Ectodermal cell (in vitro differentiated cells): ENCODE data around the gene PTPRG.

Source experiments
- H3K27ac ChIP-seq: 2 replicates; pipeline ENCODE4 v1.7.0; 2013; ENCODE audit warnings: mild to moderate bottlenecking, low read depth, low read length; ENCODE audit not compliant: insufficient read depth, poor library complexity, severe bottlenecking
- H3K27me3 ChIP-seq: 2 replicates; pipeline ENCODE4 v1.7.0; 2013; ENCODE audit warnings: mild to moderate bottlenecking, low read length; ENCODE audit not compliant: insufficient read depth, control insufficient read depth, poor library complexity, severe bottlenecking
- H3K36me3 ChIP-seq: one replicate; pipeline ENCODE4 v1.7.0; 2013; ENCODE audit warnings: low read length; ENCODE audit not compliant: control insufficient read depth, insufficient read depth
- H3K4me1 ChIP-seq: one replicate; pipeline ENCODE4 v1.7.0; 2013; ENCODE audit warnings: low read length; ENCODE audit not compliant: control insufficient read depth, insufficient read depth
- H3K4me3 ChIP-seq: 2 replicates; pipeline ENCODE4 v1.7.0; 2013; ENCODE audit warnings: low read depth, low read length, control low read depth; ENCODE audit not compliant: insufficient read depth
- H3K9me3 ChIP-seq: 2 replicates; pipeline ENCODE4 v1.7.0; 2013; ENCODE audit warnings: mild to moderate bottlenecking, low read length, moderate library complexity; ENCODE audit not compliant: control insufficient read depth
- WGBS, 2 experiments: methylation state at CpG; one replicate each; pipeline ENCODE4 v1.1.7; 2013; ENCODE audit warnings: missing lambda C conversion rate in 2 of 2; 5-methylcytosine and 5-hydroxymethylcytosine counted together

Gene PTPRG

DNA sequence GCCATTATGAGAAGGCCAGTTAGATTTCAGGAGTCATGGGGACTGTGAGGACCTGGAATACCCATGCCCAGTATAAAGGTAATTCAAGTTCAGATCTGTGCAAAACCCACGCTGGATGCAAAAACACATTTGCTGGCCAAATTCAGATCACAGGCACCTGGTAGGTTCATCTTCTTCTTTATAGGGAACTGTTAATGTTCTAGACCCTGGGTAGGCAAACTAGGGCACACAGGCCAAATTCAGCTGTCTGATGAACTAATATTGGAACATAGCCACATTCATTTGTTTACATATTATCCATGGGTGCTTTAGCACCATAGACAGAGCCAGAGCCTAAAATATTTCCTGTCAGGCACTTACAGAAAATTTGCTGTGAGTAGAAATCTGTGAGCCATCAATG is 241.4 kb downstream of the PTPRG start:
- peaks cover 14% of the 10 kb centered on the region for H3K4me1 ChIP-seq
- 92 to 100% methylated on average over 1 of the region's 1 CpG for WGBS, 2 experiments
- H3K36me3 ChIP-seq, result no peaks in the 10 kb centered on the region
- no peaks in the 10 kb centered on the region for H3K27me3 ChIP-seq
- no peaks in the 10 kb centered on the region for H3K9me3 ChIP-seq
- H3K4me3 ChIP-seq, result no peak overlapping the region
- H3K27ac ChIP-seq, result no peak overlapping the region

DNA sequence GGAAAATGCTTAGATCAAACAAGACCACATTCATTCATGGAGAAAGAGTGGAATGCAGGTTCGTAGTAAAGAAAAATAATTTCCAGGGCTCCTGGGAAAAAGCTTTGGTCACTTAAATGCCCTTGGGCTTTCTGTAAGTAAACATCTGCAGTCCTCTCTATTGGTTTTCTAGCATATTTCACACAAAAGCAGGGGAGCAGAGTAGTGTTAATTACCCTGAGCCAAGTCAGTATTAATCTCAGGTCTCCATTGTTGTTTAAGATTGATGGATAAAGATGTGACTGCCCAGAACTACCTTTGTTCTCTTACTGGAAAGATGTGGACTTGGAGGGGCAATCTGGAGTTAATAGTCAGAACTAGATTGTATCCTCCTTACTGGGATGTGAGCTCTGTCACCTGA is 242.6 kb downstream of the PTPRG start:
- Histone ChIP-seq H3K9me3 (no peaks in the 10 kb centered on the region), H3K4me1 (peaks cover 19% of the 10 kb centered on the region), H3K4me3 (no peak overlapping the region), H3K27me3 (no peaks in the 10 kb centered on the region), H3K27ac (no peak overlapping the region), H3K36me3 (no peaks in the 10 kb centered on the region)
- 90 to 96% methylated on average over 1 of the region's 1 CpG for WGBS, 2 experiments

DNA sequence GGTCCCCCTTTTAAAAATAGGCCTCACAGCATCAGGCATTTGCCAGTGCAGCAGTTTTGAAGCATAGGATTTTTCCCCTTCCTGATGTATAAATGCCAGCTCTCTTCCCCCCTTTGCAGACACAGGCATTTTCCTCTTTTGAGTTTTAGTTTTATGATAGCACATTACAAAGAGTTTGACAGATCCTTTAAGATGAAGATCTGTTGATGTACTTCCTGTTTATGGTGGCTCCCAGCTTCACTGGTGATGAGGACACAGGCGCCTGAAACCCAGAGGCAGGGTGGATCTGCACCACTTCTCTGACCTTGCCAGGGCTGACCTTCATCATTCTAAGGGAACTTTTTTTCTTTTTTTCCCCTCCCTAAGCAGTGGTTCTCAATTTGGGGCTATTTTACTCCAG is 243.4 kb downstream of the PTPRG start:
- Histone ChIP-seq H3K4me1 (peaks cover 19% of the 10 kb centered on the region), H3K27ac (no peak overlapping the region), H3K36me3 (no peaks in the 10 kb centered on the region), H3K9me3 (no peaks in the 10 kb centered on the region), H3K4me3 (no peak overlapping the region), H3K27me3 (no peaks in the 10 kb centered on the region)
- WGBS, 2 experiments, result 86 to 100% methylated on average over 1 of the region's 1 CpG

DNA sequence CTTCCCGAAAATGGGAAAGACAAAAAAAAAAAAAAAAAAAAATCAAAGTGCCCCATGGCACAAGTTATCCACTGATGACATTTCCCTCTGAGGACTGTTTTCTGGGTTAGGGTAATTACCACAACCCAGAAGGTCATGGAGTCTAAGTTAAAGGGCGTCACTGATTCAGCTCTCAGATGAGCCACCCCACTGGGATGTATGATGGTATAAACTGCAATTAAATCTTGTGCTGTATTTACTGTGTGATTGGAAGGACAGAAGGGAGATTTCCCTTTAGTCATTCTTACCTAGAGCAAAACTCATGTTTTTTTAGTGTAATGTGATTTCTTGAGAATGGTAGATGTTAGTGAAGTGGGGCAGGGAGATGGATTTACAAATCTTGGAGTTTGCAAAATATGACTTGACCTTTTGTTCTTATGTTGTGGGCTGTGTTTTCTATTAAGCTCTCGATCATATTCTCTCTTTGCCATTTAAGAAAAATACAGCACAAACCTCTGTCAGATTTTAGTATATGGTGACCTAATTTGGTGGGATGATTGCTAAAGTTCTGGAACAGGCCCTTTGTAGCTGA is 244.2 kb downstream of the PTPRG start:
- Histone ChIP-seq H3K36me3 (no peaks in the 10 kb centered on the region), H3K27ac (no peak overlapping the region), H3K9me3 (no peaks in the 10 kb centered on the region), H3K4me3 (no peak overlapping the region), H3K4me1 (peaks cover 19% of the 10 kb centered on the region), H3K27me3 (no peaks in the 10 kb centered on the region)
- 95 to 97% methylated on average over 2 to 3 of the region's 3 CpGs for WGBS, 2 experiments

DNA sequence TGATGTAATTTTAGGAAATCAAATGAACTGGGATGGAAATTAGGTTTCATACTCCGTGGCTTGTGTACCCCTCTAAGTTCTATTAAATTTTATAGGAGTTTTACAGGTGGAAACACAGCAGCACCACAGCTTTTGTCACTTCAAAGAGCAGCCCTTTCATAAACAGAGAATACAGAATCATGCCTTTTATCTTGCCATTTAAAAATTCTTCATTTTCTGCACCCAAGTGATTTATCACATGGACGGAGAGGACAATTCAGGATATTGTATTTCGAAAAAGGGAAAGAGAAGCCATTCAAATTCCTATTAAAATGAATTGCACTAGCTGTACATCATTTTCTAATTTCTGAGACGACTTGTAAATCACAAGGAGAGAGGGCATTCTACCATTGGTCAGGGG is 245.4 kb downstream of the PTPRG start:
- Histone ChIP-seq H3K27ac (no peak overlapping the region), H3K9me3 (no peaks in the 10 kb centered on the region), H3K36me3 (no peaks in the 10 kb centered on the region), H3K27me3 (no peaks in the 10 kb centered on the region), H3K4me1 (peaks cover 19% of the 10 kb centered on the region), H3K4me3 (no peak overlapping the region)
- WGBS, 2 experiments, result 100% methylated on average over 4 of the region's 4 CpGs

DNA sequence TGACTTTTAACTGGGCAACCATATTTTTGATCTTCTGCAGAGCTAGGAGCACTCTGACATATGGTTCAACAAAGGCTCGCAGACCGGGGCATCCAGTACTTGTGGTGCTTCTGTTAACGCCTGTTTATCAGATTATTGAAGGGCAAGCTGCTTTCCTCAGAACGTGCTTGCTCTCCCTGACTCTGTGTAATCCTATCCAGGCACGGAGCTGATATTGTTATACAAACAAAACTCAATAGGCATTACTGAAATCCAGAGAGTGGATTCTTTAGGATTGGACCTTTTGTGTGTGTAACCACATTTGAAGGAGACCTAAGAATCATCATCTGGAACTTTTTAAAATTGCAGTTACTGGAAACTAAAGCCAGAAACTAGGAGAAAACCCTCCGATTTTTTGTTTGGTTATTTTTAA is 246.5 kb downstream of the PTPRG start:
- H3K9me3 ChIP-seq, result no peaks in the 10 kb centered on the region
- H3K36me3 ChIP-seq, result no peaks in the 10 kb centered on the region
- 54 to 57% methylated on average over 6 of the region's 6 CpGs for WGBS, 2 experiments
- no peaks in the 10 kb centered on the region for H3K27me3 ChIP-seq
- no peak overlapping the region for H3K4me3 ChIP-seq
- H3K27ac ChIP-seq, result peak overlapping the region; percentile 18
- peaks cover 19% of the 10 kb centered on the region for H3K4me1 ChIP-seq

DNA sequence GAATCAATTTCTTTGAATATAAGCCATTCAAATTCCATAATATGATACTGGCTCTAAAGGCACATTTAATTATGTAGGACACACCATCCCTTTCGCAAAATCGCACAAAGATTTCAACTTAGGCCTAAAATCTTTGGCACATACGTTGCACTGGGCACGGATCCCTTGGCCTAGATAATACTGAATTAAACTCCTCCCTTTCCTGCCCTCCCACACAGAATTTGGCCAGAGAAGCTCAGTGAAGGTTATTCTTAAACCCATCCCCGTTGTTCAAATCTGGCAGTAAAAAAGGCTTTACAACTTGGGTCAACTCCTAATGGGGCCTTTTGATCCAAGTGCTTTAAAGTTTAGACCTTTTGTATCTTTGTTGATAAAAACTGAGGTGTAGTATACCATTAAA is 247.2 kb downstream of the PTPRG start:
- Histone ChIP-seq H3K9me3 (no peaks in the 10 kb centered on the region), H3K36me3 (no peaks in the 10 kb centered on the region), H3K27ac (no peak overlapping the region), H3K27me3 (no peaks in the 10 kb centered on the region), H3K4me1 (peaks cover 19% of the 10 kb centered on the region), H3K4me3 (no peak overlapping the region)
- 86 to 87% methylated on average over 5 of the region's 5 CpGs for WGBS, 2 experiments

DNA sequence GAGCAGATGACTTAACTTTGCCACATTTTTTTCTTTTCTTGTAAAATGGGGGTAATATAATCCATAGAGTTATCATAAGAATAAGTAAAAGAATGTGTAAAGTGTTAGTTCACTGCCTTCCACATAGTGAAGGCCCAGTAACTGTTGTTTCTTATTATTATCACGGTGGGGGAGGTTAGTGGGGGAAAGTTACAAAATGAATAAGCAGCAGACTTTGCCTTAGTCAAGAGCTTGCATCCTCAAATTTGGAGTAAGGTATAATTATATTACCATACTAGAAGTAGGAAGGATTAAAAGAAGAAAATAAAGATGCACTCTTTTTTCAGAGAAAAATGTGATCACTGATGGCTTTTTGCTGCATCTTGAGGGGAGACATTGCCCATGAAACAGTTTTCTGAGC is 247.6 kb downstream of the PTPRG start:
- Histone ChIP-seq H3K4me3 (no peak overlapping the region), H3K27me3 (no peaks in the 10 kb centered on the region), H3K36me3 (no peaks in the 10 kb centered on the region), H3K4me1 (peaks cover 14% of the 10 kb centered on the region), H3K9me3 (no peaks in the 10 kb centered on the region), H3K27ac (no peak overlapping the region)
- WGBS, 2 experiments, result 75 to 100% methylated on average over 1 of the region's 1 CpG

DNA sequence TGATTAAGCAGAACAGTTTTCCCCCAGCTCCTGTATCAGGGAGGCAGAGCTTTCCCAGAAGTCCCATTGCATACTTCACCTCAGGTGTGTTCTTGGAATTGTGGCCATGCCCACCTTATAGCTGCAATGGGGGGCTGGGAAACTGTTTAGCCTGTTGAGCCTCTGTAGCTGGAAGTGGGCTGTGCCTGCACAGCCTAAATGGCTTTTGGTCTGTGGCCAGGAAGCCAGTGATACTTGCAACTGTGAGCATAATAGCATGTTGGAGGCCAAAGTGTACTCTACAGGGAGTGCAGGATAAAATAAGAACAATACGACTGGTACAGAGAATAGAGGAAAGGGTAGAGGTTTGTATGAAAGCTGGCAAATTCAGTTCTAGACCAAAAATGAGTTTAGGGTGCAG is 248.5 kb downstream of the PTPRG start:
- Histone ChIP-seq H3K9me3 (no peaks in the 10 kb centered on the region), H3K4me3 (no peak overlapping the region), H3K27ac (no peak overlapping the region), H3K27me3 (no peaks in the 10 kb centered on the region), H3K4me1 (peaks cover 10% of the 10 kb centered on the region), H3K36me3 (no peaks in the 10 kb centered on the region)
- 91% methylated on average over 1 of the region's 1 CpG for WGBS, 2 experiments

DNA sequence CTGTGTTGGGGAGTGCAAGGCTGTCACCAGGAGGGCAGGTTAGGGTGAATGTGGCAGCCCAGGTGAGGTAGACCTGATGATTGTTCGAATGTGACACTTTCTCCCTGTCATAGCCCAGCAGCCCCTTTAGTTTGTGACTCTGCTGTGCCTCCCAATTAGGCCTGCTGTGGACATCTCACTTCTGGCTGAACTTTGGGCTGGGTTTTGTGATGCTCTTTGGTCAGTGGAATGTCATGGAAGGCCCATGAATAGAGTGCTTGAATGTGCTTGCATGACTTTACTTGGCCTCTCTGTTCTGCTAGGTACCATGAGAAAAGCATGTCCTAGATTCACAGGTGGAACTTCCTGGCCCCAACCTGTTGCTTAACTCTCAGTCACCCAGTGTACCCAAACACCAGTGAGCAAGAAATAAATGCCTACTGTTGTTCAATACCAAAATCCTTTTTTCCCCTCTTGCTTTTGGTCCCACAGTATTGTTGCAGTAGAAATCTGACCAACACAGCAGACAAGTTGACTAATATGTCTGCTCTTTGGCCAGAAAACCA is 249.7 kb downstream of the PTPRG start:
- Histone ChIP-seq H3K27ac (no peak overlapping the region), H3K9me3 (no peaks in the 10 kb centered on the region), H3K27me3 (no peaks in the 10 kb centered on the region), H3K4me1 (peaks cover 10% of the 10 kb centered on the region), H3K36me3 (no peaks in the 10 kb centered on the region), H3K4me3 (no peak overlapping the region)
- WGBS, 2 experiments, result 93 to 100% methylated on average over 1 of the region's 1 CpG

DNA sequence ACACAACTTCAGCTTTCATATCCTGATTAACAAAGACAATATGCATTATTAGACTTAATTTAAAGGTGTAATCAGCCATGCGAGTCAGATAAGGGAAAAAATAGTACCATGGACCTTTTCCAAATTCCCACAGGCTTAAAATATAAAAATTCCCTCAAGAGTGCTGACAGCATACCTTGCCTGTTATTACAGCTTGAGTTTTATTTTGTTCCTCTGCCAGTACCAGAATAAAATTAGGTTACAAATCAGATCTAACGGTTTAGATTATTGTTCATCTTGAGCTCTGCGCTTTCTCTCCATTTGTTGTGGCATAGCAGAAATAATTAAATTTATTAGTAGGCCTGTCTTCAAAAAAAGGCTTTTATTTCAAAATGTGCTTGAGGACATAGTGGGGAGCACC is 250.3 kb downstream of the PTPRG start:
- H3K9me3 ChIP-seq, result no peaks in the 10 kb centered on the region
- H3K27me3 ChIP-seq, result no peaks in the 10 kb centered on the region
- no peak overlapping the region for H3K27ac ChIP-seq
- H3K4me1 ChIP-seq, result peaks cover 10% of the 10 kb centered on the region
- H3K4me3 ChIP-seq, result no peak overlapping the region
- H3K36me3 ChIP-seq, result no peaks in the 10 kb centered on the region
- 97 to 100% methylated on average over 3 of the region's 3 CpGs for WGBS, 2 experiments
